ENCODE measurements around the gene KAT8. TPM values are rescaled to one million over a fixed set of nuclear protein-coding genes. Genes with fewer than 3 reads are reported as not detected.

The KAT8 gene
- total and polyA plus RNA-seq, 2 of the 13 experiments (the other 11 are each of a cell fraction or from before 2014, with no cell fraction given), result 79.0 to 84.2 TPM

DNA sequence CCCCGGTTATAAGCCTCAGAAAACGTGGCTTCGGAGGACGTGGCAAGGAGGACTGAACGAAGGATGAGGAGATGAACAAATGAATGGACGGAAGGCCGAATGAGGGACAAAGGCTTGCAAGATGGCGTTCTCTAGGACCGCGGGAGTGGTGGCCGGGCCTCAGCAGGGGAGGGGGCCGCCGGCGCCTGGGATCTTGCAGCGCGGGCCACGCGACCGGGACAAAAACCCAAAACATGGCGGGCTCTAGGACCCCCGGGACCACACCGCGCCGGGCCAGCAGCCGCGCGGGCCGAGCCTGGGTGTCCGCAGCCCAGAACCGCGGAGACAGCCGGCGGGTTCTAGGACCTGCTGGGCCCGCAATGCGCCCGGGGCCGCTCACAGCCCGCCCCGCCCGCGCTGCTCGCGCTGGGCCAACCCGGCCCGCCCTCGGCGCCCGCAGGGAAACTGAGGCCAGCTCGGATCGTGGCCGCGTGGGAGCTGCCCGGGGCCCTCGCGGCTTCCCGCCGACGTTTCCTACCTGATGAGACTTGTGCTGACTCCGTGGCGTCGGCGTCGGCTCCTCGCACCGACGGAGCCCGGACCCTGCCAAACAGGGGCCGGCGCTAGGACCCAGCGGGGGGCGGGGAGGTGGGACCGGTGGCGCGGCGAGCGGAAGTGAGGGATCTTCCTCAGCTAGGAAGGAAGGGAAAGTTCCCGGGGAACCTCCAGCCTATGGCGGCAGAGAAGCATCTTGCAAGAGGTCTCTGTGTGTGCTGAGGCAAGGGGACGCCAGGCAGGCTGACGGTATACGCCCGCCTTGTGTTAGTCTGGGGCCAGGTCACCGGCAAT lies 44.1 kb upstream of the KAT8 start (continued):
- TF ChIP-seq HCFC1 (IDR thresholded peaks at IDR 0.05; ENCODE audit: low read depth, low read length), result peak; percentile 39; the same call in 1 of the 2 replicates
- TF ChIP-seq AHR (CRISPR knock-in tag; IDR thresholded peaks at IDR 0.05), result no peak
- TF ChIP-seq, protein P1, sequence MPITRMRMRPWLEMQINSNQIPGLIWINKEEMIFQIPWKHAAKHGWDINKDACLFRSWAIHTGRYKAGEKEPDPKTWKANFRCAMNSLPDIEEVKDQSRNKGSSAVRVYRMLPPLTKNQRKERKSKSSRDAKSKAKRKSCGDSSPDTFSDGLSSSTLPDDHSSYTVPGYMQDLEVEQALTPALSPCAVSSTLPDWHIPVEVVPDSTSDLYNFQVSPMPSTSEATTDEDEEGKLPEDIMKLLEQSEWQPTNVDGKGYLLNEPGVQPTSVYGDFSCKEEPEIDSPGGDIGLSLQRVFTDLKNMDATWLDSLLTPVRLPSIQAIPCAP (CRISPR knock-in tag; IDR thresholded peaks at IDR 0.05; ENCODE audit: low read depth), result no peak
- peak; percentile 47; the same call in 2 of the 3 replicates for TF ChIP-seq MXI1 (IDR thresholded peaks at IDR 0.05; ENCODE audit: borderline replicate concordance, low read depth, low read length)
- TF ChIP-seq KLF11 (CRISPR knock-in tag; IDR thresholded peaks at IDR 0.05), result no peak
- TF ChIP-seq TBP (CRISPR knock-in tag; IDR thresholded peaks at IDR 0.05), result no peak
- peak; percentile 4; the same call in 1 of the 2 replicates for TF ChIP-seq MTA1 (CRISPR knock-in tag; IDR thresholded peaks at IDR 0.05; ENCODE audit: borderline replicate concordance)
- TF ChIP-seq DMAP1 (CRISPR knock-in tag; IDR thresholded peaks at IDR 0.05), result peak; percentile 70; the same call in 1 of the 2 replicates
- TF ChIP-seq LCORL (IDR thresholded peaks at IDR 0.05), result no peak
- no peak for TF ChIP-seq LCORL (CRISPR knock-in tag; IDR thresholded peaks at IDR 0.05)
- TF ChIP-seq ZNF251 (CRISPR knock-in tag; IDR thresholded peaks at IDR 0.05), result no peak
- 0 out of 2 replicates have a peak, but pooled peaks have one; percentile 87 for TF ChIP-seq ZNF446 (CRISPR knock-in tag; IDR thresholded peaks at IDR 0.05)
- TF ChIP-seq, protein P2, sequence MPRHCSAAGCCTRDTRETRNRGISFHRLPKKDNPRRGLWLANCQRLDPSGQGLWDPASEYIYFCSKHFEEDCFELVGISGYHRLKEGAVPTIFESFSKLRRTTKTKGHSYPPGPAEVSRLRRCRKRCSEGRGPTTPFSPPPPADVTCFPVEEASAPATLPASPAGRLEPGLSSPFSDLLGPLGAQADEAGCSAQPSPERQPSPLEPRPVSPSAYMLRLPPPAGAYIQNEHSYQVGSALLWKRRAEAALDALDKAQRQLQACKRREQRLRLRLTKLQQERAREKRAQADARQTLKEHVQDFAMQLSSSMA (CRISPR knock-in tag; IDR thresholded peaks at IDR 0.05), result no peak
- peak; percentile 86 for TF ChIP-seq ZMYM4 (CRISPR knock-in tag; IDR thresholded peaks at IDR 0.05)
- TF ChIP-seq, protein P3, sequence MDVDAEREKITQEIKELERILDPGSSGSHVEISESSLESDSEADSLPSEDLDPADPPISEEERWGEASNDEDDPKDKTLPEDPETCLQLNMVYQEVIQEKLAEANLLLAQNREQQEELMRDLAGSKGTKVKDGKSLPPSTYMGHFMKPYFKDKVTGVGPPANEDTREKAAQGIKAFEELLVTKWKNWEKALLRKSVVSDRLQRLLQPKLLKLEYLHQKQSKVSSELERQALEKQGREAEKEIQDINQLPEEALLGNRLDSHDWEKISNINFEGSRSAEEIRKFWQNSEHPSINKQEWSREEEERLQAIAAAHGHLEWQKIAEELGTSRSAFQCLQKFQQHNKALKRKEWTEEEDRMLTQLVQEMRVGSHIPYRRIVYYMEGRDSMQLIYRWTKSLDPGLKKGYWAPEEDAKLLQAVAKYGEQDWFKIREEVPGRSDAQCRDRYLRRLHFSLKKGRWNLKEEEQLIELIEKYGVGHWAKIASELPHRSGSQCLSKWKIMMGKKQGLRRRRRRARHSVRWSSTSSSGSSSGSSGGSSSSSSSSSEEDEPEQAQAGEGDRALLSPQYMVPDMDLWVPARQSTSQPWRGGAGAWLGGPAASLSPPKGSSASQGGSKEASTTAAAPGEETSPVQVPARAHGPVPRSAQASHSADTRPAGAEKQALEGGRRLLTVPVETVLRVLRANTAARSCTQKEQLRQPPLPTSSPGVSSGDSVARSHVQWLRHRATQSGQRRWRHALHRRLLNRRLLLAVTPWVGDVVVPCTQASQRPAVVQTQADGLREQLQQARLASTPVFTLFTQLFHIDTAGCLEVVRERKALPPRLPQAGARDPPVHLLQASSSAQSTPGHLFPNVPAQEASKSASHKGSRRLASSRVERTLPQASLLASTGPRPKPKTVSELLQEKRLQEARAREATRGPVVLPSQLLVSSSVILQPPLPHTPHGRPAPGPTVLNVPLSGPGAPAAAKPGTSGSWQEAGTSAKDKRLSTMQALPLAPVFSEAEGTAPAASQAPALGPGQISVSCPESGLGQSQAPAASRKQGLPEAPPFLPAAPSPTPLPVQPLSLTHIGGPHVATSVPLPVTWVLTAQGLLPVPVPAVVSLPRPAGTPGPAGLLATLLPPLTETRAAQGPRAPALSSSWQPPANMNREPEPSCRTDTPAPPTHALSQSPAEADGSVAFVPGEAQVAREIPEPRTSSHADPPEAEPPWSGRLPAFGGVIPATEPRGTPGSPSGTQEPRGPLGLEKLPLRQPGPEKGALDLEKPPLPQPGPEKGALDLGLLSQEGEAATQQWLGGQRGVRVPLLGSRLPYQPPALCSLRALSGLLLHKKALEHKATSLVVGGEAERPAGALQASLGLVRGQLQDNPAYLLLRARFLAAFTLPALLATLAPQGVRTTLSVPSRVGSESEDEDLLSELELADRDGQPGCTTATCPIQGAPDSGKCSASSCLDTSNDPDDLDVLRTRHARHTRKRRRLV (CRISPR knock-in tag; IDR thresholded peaks at IDR 0.05), result 0 out of 2 replicates have a peak, but pooled peaks have one; percentile 11
- TF ChIP-seq CEBPB (IDR thresholded peaks at IDR 0.05; ENCODE audit: borderline replicate concordance, low read depth, low read length), result no peak
- no peak for TF ChIP-seq ZNF792 (CRISPR knock-in tag; IDR thresholded peaks at IDR 0.05)
- TF ChIP-seq, protein P4, sequence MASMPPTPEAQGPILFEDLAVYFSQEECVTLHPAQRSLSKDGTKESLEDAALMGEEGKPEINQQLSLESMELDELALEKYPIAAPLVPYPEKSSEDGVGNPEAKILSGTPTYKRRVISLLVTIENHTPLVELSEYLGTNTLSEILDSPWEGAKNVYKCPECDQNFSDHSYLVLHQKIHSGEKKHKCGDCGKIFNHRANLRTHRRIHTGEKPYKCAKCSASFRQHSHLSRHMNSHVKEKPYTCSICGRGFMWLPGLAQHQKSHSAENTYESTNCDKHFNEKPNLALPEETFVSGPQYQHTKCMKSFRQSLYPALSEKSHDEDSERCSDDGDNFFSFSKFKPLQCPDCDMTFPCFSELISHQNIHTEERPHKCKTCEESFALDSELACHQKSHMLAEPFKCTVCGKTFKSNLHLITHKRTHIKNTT (CRISPR knock-in tag; IDR thresholded peaks at IDR 0.05), result no peak
- no peak for TF ChIP-seq MBNL3 (CRISPR knock-in tag; conservative IDR thresholded peaks at IDR 0.05)
- TF ChIP-seq THAP11 (CRISPR knock-in tag; IDR thresholded peaks at IDR 0.05), result no peak; the same call in 1 of the 2 replicates
- TF ChIP-seq, protein P5, sequence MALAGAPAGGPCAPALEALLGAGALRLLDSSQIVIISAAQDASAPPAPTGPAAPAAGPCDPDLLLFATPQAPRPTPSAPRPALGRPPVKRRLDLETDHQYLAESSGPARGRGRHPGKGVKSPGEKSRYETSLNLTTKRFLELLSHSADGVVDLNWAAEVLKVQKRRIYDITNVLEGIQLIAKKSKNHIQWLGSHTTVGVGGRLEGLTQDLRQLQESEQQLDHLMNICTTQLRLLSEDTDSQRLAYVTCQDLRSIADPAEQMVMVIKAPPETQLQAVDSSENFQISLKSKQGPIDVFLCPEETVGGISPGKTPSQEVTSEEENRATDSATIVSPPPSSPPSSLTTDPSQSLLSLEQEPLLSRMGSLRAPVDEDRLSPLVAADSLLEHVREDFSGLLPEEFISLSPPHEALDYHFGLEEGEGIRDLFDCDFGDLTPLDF (CRISPR knock-in tag; IDR thresholded peaks at IDR 0.05), result peak; percentile 87

Measured in HepG2 (cell line).